Glutamatergic neuron (in vitro differentiated cells): ENCODE data around the gene OR9A2. TPM values are rescaled to one million over a fixed set of nuclear protein-coding genes. Genes with fewer than 3 reads are reported as not detected.

Experiments used
- DNase-seq: peaks from one replicate; pipeline ENCODE4 v3.0.0; 2022
- H3K27ac Mint-ChIP-seq: one replicate; pipeline ENCODE4 v1.8.0; 2020; ENCODE audit warnings: mild to moderate bottlenecking, mixed read lengths, inconsistent platforms; ENCODE audit not compliant: unreplicated experiment
- H3K27me3 Mint-ChIP-seq: one replicate; pipeline ENCODE4 v1.8.0; 2020; ENCODE audit warnings: mild to moderate bottlenecking, moderate library complexity, mixed read lengths, inconsistent platforms; ENCODE audit not compliant: unreplicated experiment
- H3K36me3 Mint-ChIP-seq: one replicate; pipeline ENCODE4 v1.8.0; 2020; ENCODE audit warnings: mild to moderate bottlenecking, mixed read lengths, inconsistent platforms; ENCODE audit not compliant: unreplicated experiment
- H3K4me1 Mint-ChIP-seq: one replicate; pipeline ENCODE4 v1.8.0; 2020; ENCODE audit warnings: mild to moderate bottlenecking, low read depth, mixed read lengths, inconsistent platforms; ENCODE audit not compliant: unreplicated experiment
- H3K4me3 Mint-ChIP-seq: one replicate; pipeline ENCODE4 v1.8.0; 2020; ENCODE audit warnings: mild to moderate bottlenecking, mixed read lengths, inconsistent platforms; ENCODE audit not compliant: unreplicated experiment
- H3K9me3 Mint-ChIP-seq: one replicate; pipeline ENCODE4 v1.8.0; 2020; ENCODE audit warnings: mild to moderate bottlenecking, moderate library complexity, mixed read lengths, inconsistent platforms; ENCODE audit not compliant: unreplicated experiment
- total RNA-seq: library from RNA; stranded (reverse); fragmentation: NEBNext Ultra II Directional; extraction: Animal tissue kit (Norgen Biotek cat#: 25700); gene quantifications from one replicate; pipeline ENCODE4 v1.2.1, GENCODE V29; 2021; ENCODE audit not compliant: unreplicated experiment
- TF ChIP-seq, protein P1 (sequence below): fragments of 200-600 bp; sonication (generic); IDR thresholded peaks from one replicate; pipeline ENCODE4 v1.5.0; 2021; ENCODE audit not compliant: partially characterized antibody, unreplicated experiment

The OR9A2 gene
- total RNA-seq, 1 donor from 2014 or later, result not detected

DNA sequence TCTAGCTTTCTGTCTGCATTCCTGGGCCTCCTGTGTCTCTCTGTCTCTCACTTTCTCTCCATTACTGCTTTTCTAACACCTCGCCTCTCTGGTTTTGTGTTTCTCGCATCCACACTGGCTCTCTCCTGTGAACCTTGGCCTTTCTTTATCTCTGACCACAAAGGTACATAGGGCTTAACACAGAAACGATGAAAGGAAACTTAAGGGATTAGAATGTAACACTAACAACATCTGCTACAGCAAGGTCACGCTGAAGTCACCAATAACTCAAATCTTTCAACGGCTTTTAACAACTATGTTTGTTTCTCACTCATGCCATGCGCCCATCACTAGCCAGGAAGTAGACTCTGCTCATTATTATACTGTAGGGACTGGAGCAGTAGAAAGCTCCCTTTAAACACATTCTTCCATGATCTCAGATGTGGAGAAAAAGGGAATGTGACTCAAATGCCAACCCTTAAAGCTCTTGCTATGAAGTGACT, 15.9 kb upstream of the OR9A2 start:
- Mint-ChIP-seq H3K4me3 (no peak overlapping the region), H3K4me1 (peaks cover 9% of the 10 kb centered on the region), H3K27ac (peak overlapping the region; percentile 74), H3K9me3 (no peaks in the 10 kb centered on the region), H3K27me3 (no peaks in the 10 kb centered on the region), H3K36me3 (no peaks in the 10 kb centered on the region)
- TF ChIP-seq, protein P1, sequence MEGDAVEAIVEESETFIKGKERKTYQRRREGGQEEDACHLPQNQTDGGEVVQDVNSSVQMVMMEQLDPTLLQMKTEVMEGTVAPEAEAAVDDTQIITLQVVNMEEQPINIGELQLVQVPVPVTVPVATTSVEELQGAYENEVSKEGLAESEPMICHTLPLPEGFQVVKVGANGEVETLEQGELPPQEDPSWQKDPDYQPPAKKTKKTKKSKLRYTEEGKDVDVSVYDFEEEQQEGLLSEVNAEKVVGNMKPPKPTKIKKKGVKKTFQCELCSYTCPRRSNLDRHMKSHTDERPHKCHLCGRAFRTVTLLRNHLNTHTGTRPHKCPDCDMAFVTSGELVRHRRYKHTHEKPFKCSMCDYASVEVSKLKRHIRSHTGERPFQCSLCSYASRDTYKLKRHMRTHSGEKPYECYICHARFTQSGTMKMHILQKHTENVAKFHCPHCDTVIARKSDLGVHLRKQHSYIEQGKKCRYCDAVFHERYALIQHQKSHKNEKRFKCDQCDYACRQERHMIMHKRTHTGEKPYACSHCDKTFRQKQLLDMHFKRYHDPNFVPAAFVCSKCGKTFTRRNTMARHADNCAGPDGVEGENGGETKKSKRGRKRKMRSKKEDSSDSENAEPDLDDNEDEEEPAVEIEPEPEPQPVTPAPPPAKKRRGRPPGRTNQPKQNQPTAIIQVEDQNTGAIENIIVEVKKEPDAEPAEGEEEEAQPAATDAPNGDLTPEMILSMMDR, result no peak
- no peak for DNase-seq

DNA sequence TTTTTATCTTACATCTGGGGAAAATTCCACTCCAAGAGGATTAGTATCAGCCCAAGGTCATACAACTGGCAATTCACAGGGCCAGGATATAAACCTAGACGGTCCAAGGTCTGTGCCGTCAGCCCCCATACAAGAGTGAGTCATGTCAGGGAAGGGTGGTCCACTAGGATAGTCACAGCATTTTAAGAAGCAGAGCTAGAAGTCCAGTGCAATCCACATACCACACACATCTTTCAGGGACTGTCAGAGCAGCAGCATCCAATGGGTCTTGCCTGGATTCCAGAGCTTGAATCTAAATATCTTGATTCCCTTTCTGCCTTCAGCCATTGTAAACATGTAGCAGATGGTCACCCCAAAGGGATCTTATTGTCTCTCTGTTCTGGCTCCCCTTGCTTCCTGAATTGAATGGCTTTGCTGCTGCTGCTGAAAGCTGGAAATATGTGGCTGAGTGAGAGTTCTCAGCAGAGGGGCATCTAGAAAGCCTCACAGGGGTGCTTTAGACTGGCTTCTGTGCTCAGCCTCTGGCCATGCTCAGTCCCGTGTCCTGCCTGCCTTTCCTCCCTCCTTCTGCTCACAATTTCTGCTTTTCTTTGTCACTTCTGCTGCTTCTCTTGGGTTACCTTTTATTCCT, 15.3 kb upstream of the OR9A2 start:
- H3K27me3 Mint-ChIP-seq, result no peaks in the 10 kb centered on the region
- peak overlapping the region; percentile 74 for H3K27ac Mint-ChIP-seq
- no peak overlapping the region for H3K4me3 Mint-ChIP-seq
- TF ChIP-seq, protein P1, result no peak
- no peak for DNase-seq
- H3K36me3 Mint-ChIP-seq, result no peaks in the 10 kb centered on the region
- H3K9me3 Mint-ChIP-seq, result no peaks in the 10 kb centered on the region
- peaks cover 9% of the 10 kb centered on the region for H3K4me1 Mint-ChIP-seq

DNA sequence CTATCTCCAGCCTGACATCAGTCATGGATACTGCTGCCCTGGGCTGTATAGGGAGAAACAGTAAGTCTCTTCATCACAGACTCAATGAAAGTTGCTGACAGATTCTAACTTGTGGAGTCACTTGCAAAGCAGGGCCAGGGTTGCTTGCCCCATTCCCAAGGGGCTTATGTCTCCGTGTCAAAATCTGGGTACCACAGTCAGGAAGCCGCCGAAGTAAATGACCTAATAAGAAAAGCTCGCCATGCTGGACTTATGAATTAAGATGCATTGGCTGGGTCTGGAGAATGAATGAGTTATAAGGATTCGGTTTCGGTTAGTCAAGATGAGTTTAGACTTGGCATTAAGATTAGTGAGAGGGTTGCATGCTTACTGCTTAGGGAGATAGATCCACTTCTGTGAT, 14.4 kb upstream of the OR9A2 start:
- H3K27me3 Mint-ChIP-seq, result no peaks in the 10 kb centered on the region
- no peak overlapping the region for H3K27ac Mint-ChIP-seq
- peaks cover 9% of the 10 kb centered on the region for H3K4me1 Mint-ChIP-seq
- no peaks in the 10 kb centered on the region for H3K36me3 Mint-ChIP-seq
- TF ChIP-seq, protein P1, result no peak
- no peak overlapping the region for H3K4me3 Mint-ChIP-seq
- H3K9me3 Mint-ChIP-seq, result no peaks in the 10 kb centered on the region
- DNase-seq, result no peak

DNA sequence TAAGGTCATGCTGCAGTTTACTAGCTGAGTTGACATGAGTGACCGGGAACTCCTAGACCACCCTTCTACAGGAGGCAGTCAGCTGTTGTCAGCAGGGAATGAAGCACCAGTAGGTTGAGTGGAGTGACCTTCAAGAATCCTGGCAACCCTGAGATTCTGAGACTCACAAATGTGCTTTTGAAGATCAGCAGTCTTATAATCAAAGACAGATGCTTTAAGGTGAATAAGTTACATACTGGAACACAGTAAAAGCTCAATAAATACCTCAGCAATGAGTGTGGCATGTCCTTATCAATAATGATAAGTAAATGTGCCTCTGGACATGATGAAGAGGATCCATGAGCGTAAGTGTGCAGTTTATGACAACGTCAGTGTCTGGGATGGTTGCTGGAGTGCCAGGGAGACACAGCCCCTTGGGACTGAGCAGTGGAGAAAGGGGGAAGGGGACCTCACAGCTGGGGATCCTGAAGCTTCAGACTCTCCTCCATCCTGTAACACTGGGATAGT, 13.3 kb upstream of the OR9A2 start:
- H3K27ac Mint-ChIP-seq, result no peak overlapping the region

DNA sequence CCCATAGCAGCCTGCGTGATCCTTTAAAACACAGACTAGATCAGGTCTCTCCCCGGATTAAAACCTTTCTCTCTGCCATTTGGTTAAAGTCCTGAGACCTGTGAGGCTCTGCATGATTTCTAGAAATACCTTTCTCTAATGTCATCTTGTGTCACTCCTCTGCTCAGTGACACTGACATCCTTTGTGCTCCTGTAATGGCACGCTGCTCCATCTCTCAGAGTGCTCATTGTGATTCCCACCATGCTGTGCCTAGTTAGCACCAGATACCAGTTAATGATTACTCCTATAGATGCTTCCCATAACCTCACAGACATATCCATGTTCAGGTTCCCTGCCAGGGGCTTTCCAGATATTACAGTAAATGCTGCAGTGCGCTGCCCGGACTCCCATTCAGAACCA, 11.7 kb upstream of the OR9A2 start:
- no peak overlapping the region for H3K27ac Mint-ChIP-seq
- H3K4me1 Mint-ChIP-seq, result peaks cover 9% of the 10 kb centered on the region
- H3K9me3 Mint-ChIP-seq, result peaks cover 5% of the 10 kb centered on the region
- H3K4me3 Mint-ChIP-seq, result no peak overlapping the region
- no peaks in the 10 kb centered on the region for H3K36me3 Mint-ChIP-seq
- no peaks in the 10 kb centered on the region for H3K27me3 Mint-ChIP-seq
- TF ChIP-seq, protein P1, result no peak
- DNase-seq, result no peak

More for the DNA sequence above, 13.3 kb upstream of the OR9A2 start:
- Mint-ChIP-seq H3K4me3 (no peak overlapping the region), H3K9me3 (peaks cover 4% of the 10 kb centered on the region), H3K36me3 (no peaks in the 10 kb centered on the region), H3K27me3 (no peaks in the 10 kb centered on the region), H3K4me1 (peaks cover 9% of the 10 kb centered on the region)
- DNase-seq, result no peak
- TF ChIP-seq, protein P1, result no peak
